ENCODE results near the gene SIN3B. TPM values are rescaled to one million over a fixed set of nuclear protein-coding genes. Genes with fewer than 3 reads are reported as not detected.
"Not testable (repeated sequence)": the region's sequence is repeated elsewhere in the genome, so short reads cannot be mapped to it uniquely, and the experiment has no call there.

The SIN3B gene
- 18.6 and 19.6 TPM in 2 replicates for total RNA-seq (2014; rRNA removed; shearing (Covaris generic))

DNA sequence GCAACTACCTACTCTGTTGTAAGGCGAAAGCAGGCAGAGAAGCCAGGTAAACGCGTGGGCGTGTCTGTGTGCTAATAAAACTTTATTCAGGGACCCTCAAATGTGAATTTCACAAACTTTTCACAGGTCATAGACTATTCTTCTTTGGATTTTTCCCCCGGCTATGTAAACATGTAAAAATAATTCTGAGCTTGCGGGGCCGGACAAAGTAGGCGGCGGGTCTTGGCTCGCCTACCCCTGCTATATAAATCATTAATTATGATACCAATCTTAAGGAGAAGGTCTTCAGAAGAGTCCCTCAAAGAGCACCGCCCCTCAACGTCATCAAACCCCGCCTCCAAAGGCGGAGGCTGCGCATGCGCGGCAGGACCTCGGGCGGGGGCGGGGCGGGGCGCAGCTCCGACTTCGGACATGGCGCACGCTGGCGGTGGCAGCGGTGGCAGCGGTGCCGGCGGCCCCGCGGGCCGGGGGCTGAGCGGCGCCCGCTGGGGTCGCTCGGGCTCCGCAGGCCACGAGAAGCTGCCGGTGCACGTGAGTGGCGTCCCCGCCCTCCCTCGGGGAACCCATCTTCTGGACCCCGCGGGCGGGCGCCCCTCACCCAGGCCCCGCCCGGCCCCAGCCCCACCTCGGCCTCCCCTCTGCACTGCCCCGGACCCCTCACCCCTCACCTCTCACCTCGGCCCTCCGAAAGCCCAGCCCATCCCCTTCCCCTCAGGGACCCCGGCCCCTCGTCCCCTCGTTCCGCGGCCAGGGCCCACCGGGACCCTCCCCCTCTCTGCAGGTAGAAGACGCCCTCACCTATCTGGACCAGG lies at the start of gene SIN3B:
TSS of gene SIN3B (plus strand) at position 389 of the 812 bp plus-strand sequence. CDS start at position 412, 23 bp downstream.
- peak; percentile 81 for DNase-seq (ENCODE audit: low spot score)

DNA sequence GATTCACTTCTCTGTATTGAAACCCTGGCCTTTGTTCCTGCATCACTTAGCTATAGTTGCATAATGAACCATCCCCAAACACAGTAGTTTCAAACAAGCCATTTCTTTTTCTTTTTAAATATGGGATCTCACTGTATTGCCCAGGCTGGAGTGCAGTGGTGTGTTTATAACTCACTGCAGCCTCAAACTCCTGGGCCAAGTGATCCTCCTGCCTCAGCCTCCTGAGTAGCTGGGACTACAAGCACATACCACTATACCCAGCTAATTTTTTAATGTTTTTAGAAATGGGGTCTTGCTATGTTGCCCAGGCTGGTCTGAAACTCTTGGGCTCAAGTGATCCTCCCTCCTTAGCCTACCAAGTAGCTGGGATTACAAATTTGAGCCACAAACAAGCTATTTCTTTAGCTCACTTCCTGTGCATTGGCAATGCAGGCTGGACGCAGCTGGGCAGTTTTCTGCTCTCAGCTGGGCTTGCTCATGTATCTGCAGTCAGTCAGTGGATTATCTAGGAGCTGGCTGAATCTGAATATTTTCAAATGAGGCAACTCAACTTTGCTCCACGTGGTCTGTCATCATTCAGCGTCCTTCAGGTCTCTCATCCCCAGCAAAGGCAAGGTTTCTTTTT lies 49.5 kb upstream of the SIN3B start:
- no peak for DNase-seq (ENCODE audit: low spot score)

DNA sequence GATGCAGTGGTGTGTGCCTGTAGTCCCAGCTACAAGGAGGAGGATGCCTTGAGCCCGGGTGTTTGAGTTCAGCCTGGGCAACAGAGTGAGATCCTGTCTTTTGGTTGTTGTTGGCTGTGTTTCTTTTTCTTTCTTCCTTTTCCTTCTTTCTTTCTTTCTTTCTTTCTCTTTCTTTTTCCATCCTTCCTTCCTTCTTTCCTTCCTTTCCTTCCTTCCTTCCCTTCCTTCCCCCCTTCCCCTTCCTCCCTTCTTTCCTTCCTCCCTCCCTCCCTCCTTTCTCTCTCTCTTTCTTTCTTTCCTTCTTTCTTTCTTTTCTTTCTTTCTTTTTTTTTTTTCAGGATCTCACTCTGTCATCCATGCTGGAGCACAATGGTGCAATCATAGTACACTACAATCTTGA lies 46.5 kb upstream of the SIN3B start:
- no peak for DNase-seq (ENCODE audit: low spot score)

DNA sequence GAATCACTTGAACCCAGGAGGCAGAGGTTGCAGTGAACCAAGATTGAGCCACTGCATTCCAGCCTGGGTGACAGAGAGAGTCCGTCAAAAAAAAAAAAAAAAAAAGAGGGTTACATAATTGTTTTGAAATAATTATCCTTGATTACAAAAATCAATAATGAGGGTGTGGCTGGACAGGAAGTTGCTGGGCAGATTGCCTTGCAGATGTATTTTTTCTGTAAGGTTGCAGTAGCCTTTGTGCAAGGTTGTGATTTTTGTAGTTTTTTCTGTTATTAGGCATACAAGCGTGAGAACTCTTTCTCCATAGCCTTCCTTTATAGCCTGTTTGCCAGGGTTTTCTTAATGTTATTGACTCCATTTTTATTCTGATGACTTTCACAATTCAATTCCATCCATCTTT lies 40.7 kb upstream of the SIN3B start:
- DNase-seq (ENCODE audit: low spot score): no peak

DNA sequence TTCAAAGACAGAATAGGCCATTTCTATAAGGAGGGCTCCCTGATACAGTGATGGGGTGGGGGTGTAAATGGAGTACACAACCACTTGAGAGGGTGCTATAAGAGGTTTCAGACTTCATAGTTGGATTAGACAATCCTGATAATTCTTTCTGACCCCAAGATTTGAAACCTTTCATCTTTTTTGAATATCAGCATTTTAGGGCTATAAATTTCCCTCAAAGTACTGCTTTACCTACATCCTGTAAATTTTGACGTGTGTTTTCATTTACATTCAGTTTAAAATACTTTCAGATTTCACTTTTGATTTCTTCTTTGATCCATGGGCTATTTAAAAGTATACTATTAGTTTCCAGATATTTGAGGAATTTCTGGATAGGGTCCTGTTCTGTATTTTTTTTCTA lies 40.0 kb upstream of the SIN3B start:
- DNase-seq (ENCODE audit: low spot score): no peak

- DNase-seq (ENCODE audit: low spot score): no peak
Measured at GRCh38 chr19:16790051-16790450, 39.1 kb upstream of the SIN3B start.

- no peak for DNase-seq (ENCODE audit: low spot score)
Measured at GRCh38 chr19:16791942-16792341, 37.3 kb upstream of the SIN3B start.

DNA sequence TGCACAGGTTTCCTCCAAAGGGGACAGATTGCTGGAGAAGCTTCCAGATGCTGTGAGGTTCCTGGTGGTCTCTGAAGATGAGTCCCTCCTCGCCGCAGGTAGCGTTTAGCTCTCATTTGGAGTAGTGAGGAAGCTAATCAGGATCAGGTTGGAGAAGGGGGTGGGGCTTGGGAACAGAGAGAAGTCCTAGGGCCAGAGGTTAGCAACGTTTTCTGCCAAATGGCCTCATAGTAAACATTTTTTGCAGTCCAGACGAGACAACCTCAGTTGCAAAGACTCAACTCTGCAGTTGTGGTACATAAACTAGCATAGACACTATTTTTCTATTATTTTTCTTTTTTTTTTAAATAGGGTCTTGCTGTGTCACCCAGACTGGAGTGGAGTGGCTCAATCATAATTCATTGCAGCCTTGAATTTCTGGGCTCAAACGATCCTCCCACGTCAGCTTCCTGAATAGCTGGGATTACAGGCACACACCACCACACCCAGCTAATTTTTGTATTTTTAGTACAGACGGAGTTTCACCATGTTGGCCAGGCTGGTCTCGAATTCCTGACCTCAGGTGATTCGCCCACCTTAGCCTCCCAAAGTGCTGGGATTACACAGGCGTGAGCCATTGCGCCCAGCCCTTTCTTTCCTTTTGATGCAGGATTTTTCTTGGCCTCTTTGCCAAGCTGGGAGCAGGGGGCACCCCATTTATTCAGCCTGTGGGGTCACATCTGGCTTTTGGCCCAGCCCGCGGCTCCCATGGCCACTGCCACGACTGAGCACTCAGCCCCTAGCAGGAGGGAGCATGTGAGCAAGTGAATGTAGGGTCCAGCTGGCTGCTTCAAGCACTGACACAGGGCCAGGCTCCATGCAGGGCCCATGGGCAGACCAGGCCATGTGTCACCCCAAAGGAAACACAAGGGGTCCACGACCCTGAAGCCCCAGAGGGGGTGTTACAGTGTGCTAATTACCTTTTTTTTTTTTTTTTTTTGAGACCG lies 34.4 kb upstream of the SIN3B start:
- no peak for DNase-seq (ENCODE audit: low spot score)

GRCh38 chr19:16795731-16796130 lies 33.5 kb upstream of the SIN3B start:
- DNase-seq (ENCODE audit: low spot score): no peak

GRCh38 chr19:16797876-16798275 lies 31.3 kb upstream of the SIN3B start:
- no peak for DNase-seq (ENCODE audit: low spot score)

- not testable (repeated sequence) for DNase-seq (ENCODE audit: low spot score)
Measured at GRCh38 chr19:16798326-16798725, 30.9 kb upstream of the SIN3B start.

GRCh38 chr19:16799740-16800139 lies 29.5 kb upstream of the SIN3B start:
- DNase-seq (ENCODE audit: low spot score): no peak

- DNase-seq (ENCODE audit: low spot score): peak; percentile 89
Measured at GRCh38 chr19:16801600-16802013, 27.6 kb upstream of the SIN3B start.

GRCh38 chr19:16804176-16804575 lies 25.0 kb upstream of the SIN3B start:
- no peak for DNase-seq (ENCODE audit: low spot score)

GRCh38 chr19:16807549-16808284 lies 21.5 kb upstream of the SIN3B start:
- DNase-seq (ENCODE audit: low spot score): no peak

DNA sequence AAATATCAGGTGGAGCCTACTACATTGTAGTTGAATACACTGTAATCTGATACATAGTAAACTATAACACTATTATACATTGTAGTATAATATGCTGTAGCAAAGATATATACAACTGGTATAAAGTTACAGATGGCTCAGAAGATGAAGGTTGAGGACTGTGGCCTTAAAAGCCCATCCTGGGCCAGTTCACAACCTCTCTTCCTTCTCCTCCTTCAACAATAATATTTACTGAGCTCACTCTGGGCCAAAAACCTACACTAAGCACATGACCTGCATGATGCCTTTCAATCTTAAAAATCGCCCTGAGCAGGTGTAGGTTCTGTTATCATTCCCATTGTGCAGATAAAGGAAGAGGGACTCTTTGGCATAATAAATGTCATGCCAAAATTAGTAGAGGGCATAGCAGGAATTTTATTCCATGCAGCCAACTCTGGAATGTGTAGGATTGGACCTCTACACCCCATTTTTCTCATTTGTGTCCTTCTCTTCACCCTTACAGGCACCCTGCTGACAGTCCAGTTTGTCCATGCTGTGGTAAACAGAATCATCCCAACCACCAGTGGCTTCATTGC lies 14.6 kb upstream of the SIN3B start:
- DNase-seq (ENCODE audit: low spot score): no peak

DNA sequence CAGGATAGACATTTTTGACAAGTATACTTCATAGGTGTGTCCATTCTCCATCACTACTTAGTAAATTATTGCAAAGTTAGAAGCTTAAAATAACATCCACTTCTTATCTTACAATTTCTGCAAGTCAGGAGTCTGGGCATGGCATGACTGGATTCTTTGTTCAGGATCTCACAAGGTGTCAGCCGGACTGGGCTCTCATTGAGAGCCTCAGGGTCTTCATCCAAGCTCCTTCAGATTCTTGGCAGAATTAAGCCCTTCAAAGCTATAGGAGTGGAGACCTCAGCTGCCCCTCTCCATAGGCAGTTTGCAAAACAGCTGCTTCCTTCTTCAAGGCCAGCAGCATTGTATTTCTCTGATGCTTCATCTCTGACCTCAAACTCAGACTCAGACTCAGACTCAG lies 9.1 kb upstream of the SIN3B start:
- DNase-seq (ENCODE audit: low spot score): no peak

DNA sequence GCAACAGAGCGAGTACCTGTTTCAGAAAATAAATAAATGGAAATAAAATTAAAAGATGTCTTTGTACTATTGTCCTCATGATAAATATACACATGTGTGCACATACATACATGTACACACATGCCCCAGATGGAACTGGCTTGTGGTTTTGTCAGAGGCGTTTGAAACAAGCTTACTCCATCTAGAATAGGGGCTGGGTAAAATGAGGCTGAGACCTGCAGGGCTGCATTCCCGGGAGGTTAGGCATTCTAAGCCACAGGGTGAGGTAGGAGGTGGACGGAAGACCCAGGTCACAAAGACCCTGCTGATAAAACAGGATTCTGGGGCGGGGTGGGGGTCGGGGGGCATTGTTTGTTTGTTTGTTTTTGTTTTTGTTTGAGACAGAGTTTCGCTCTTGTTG lies 8.1 kb upstream of the SIN3B start:
- DNase-seq (ENCODE audit: low spot score): no peak

DNA sequence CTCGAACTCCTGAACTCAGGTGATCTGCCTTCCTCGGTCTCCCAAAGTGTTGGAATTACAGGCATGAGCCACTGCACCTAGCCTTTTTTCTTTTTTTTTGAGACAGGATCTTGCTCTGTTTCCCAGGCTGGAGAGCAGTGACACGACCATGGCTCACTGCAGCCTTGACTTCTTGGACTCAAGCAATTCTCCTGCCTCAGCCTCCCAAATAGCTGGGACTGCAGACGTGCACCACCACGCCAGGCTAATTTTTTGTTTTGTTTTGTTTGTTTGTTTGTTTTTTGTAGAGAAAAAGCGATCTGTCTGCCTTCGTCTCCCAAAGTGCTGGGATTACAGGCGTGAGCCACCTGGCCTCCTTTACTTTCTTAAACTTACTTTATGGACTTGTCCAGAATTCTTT lies 6.5 kb upstream of the SIN3B start:
- DNase-seq (ENCODE audit: low spot score): no peak

GRCh38 chr19:16824658-16825311 lies 4.4 kb upstream of the SIN3B start:
- DNase-seq (ENCODE audit: low spot score): no peak

All from H4 (cell line).